SJCRH30 (cell line): ENCODE results near the gene ZNF431. TPM values are rescaled to one million over a fixed set of nuclear protein-coding genes. Genes with fewer than 3 reads are reported as not detected.
"Not testable (repeated sequence)": the region's sequence is repeated elsewhere in the genome, so short reads cannot be mapped to it uniquely, and the experiment has no call there.

Source experiments
- DNase-seq, 2 experiments: peaks; one replicate each; pipeline ENCODE4 v3.0.0-alpha.2; 2015 to 2020
- H3K27ac ChIP-seq: fragments of 250-450 bp; sonication (Bioruptor Pico); 2 replicates; pipeline ENCODE4 v1.5.1; 2020; ENCODE audit warnings: mild to moderate bottlenecking, moderate library complexity
- H3K27me3 ChIP-seq: fragments of 250-450 bp; sonication (Bioruptor Pico); 2 replicates; pipeline ENCODE4 v1.5.1; 2020; ENCODE audit warnings: mild to moderate bottlenecking, moderate library complexity
- H3K36me3 ChIP-seq: fragments of 250-450 bp; sonication (Bioruptor Pico); 2 replicates; pipeline ENCODE4 v1.5.1; 2020; ENCODE audit warnings: mild to moderate bottlenecking, moderate library complexity
- H3K4me1 ChIP-seq: fragments of 250-450 bp; sonication (Bioruptor Pico); 2 replicates; pipeline ENCODE4 v1.5.1; 2020; ENCODE audit warnings: mild to moderate bottlenecking, moderate library complexity
- H3K4me3 ChIP-seq: fragments of 250-450 bp; sonication (Bioruptor Pico); 2 replicates; pipeline ENCODE4 v1.5.1; 2020; ENCODE audit warnings: mild to moderate bottlenecking, moderate library complexity
- H3K9me3 ChIP-seq: fragments of 250-450 bp; sonication (Bioruptor Pico); replicated peaks from 2 replicates; pipeline ENCODE4 v1.5.1; 2020; ENCODE audit warnings: mild to moderate bottlenecking, moderate library complexity
- total RNA-seq: library from RNA; depleted of rRNA; stranded (reverse); fragments of >200 nt; shearing (Covaris generic); gene quantifications from 2 replicates; pipeline ENCODE4 v1.2.3, GENCODE V29; 2014; rRNA removed

ZNF431 gene
- total RNA-seq, 1 experiment from 2014 or later: 26.0 TPM

- no peak for DNase-seq
- no peaks in the 10 kb centered on the region for H3K27me3 ChIP-seq
- H3K36me3 ChIP-seq: no peaks in the 10 kb centered on the region
- H3K27ac ChIP-seq: no peak overlapping the region
- H3K4me3 ChIP-seq: no peak overlapping the region
- 0 out of 2 replicates have a peak, but pooled peaks cover 3% of the 10 kb centered on the region for H3K9me3 ChIP-seq
- no peaks in the 10 kb centered on the region for H3K4me1 ChIP-seq
These were observed 55.9 kb downstream of the ZNF431 start for GRCh38 chr19:21197590-21198295.

GRCh38 chr19:21202865-21203494, 61.1 kb downstream of the ZNF431 start:
- Histone ChIP-seq H3K4me3 (no peak overlapping the region), H3K27me3 (no peaks in the 10 kb centered on the region), H3K9me3 (no peaks in the 10 kb centered on the region), H3K4me1 (no peaks in the 10 kb centered on the region), H3K27ac (no peak overlapping the region), H3K36me3 (no peaks in the 10 kb centered on the region)
- DNase-seq: peak; percentile 17 to 73

- Histone ChIP-seq H3K27ac (no peak overlapping the region), H3K36me3 (no peaks in the 10 kb centered on the region), H3K4me1 (no peaks in the 10 kb centered on the region), H3K9me3 (no peaks in the 10 kb centered on the region), H3K27me3 (no peaks in the 10 kb centered on the region), H3K4me3 (no peak overlapping the region)
- DNase-seq: no peak
These were observed 68.3 kb downstream of the ZNF431 start for GRCh38 chr19:21210037-21210621.

- Histone ChIP-seq H3K4me3 (no peak overlapping the region), H3K4me1 (peaks cover 12% of the 10 kb centered on the region; the same call in 1 of the 2 replicates), H3K27me3 (no peaks in the 10 kb centered on the region), H3K9me3 (peaks cover 2% of the 10 kb centered on the region; the same call in 1 of the 2 replicates), H3K36me3 (no peaks in the 10 kb centered on the region), H3K27ac (peak overlapping the region; percentile 62)
- no peak for DNase-seq
These were observed 79.9 kb downstream of the ZNF431 start for GRCh38 chr19:21221693-21222092.

- H3K27me3 ChIP-seq, H3K4me3 ChIP-seq, H3K9me3 ChIP-seq, H3K27ac ChIP-seq, H3K4me1 ChIP-seq, DNase-seq, H3K36me3 ChIP-seq: not testable (repeated sequence)
These were observed 88.1 kb downstream of the ZNF431 start for GRCh38 chr19:21229938-21230337.

- no peaks in the 10 kb centered on the region for H3K4me1 ChIP-seq
- peaks cover 6% of the 10 kb centered on the region; the same call in 1 of the 2 replicates for H3K9me3 ChIP-seq
- no peaks in the 10 kb centered on the region for H3K27me3 ChIP-seq
- DNase-seq: no peak
- no peak overlapping the region for H3K27ac ChIP-seq
- no peaks in the 10 kb centered on the region for H3K36me3 ChIP-seq
- no peak overlapping the region for H3K4me3 ChIP-seq
These were observed 91.9 kb downstream of the ZNF431 start for GRCh38 chr19:21233691-21234090.

GRCh38 chr19:21236751-21237150, 94.9 kb downstream of the ZNF431 start:
- H3K4me1 ChIP-seq, H3K36me3 ChIP-seq, H3K27me3 ChIP-seq, H3K4me3 ChIP-seq, H3K27ac ChIP-seq, H3K9me3 ChIP-seq, DNase-seq: not testable (repeated sequence)

- Histone ChIP-seq H3K36me3 (no peaks in the 10 kb centered on the region), H3K27ac (no peak overlapping the region), H3K4me1 (no peaks in the 10 kb centered on the region), H3K27me3 (no peaks in the 10 kb centered on the region), H3K4me3 (no peak overlapping the region), H3K9me3 (no peaks in the 10 kb centered on the region)
- DNase-seq: no peak
These were observed 96.8 kb downstream of the ZNF431 start for GRCh38 chr19:21238670-21239069.

Other genes starting within 250 kb of the ZNF431 start
- gene ZNF85, start 218.8 kb upstream of the ZNF431 start, total RNA-seq: 33.8 and 35.4 TPM in 2 replicates
- 17.4 and 20.8 TPM in 2 replicates for gene ZNF430, start 121.4 kb upstream of the ZNF431 start, total RNA-seq
- 25.7 and 30.9 TPM in 2 replicates for gene ZNF714, start 59.8 kb upstream of the ZNF431 start, total RNA-seq
- 15.3 and 17.2 TPM in 2 replicates for gene ZNF708, start 187.4 kb downstream of the ZNF431 start, total RNA-seq
- gene ZNF738, start 217.0 kb downstream of the ZNF431 start, total RNA-seq: 40.9 and 48.3 TPM in 2 replicates